Endothelial cell of umbilical vein (primary cell): ENCODE data around the gene RGS2. TPM values are rescaled to one million over a fixed set of nuclear protein-coding genes. Genes with fewer than 3 reads are reported as not detected.

Experiments used
- BruUV-seq: library from RNA; stranded (reverse); fragments of 400-500 nt; replicated peaks from 2 replicates; lab custom pipeline; 2021; lab: Mats Ljungman, UMichigan
- CTCF ChIA-PET: fragments of 300-600, 350-600 bp; sonication (Branson Sonifier 250); formaldehyde crosslinking; loops from one replicate; lab custom pipeline; 2021; ENCODE audit warnings: antibody characterized with exemption, inconsistent platforms; lab: Charles Lee
- POLR2A ChIA-PET: fragments of 300-600, 350-600 bp; sonication (Branson Sonifier 250); formaldehyde crosslinking; loops from one replicate; lab custom pipeline; 2021; ENCODE audit warnings: antibody characterized with exemption, inconsistent platforms; lab: Charles Lee
- DNase-seq: peaks from one replicate; pipeline ENCODE4 v3.0.0-alpha.2; 2011; ENCODE audit warnings: low read depth, low spot score
- FAIRE-seq: peaks from 2 replicates; lab custom pipeline; 2011; peaks lifted over from hg19 to GRCh38; lab: Jason Lieb, UNC
- H2AFZ ChIP-seq: 2 replicates; pipeline ENCODE4 v1.6.0; 2012; ENCODE audit warnings: low read depth, low read length, control low read depth, inconsistent platforms
- H3K27ac ChIP-seq: 2 replicates; pipeline ENCODE4 v1.5.1; 2011; ENCODE audit warnings: low read depth, mild to moderate bottlenecking, control low read depth, low read length, moderate library complexity; ENCODE audit not compliant: insufficient read depth
- H3K27me3 ChIP-seq, 2 experiments: 2 replicates each; pipeline versions ENCODE4 v1.6.0 to v1.6.1; 2011; ENCODE audit warnings: low read length in 2 of 2, mixed read lengths in 1 of 2; ENCODE audit not compliant: control insufficient read depth in 2 of 2, insufficient read depth in 2 of 2
- H3K36me3 ChIP-seq, 2 experiments: 2 replicates in 1 of 2; 3 replicates in 1 of 2; pipeline ENCODE4 v1.5.1; 2011; ENCODE audit warnings: low read length in 2 of 2, mild to moderate bottlenecking in 1 of 2, moderate library complexity in 1 of 2; ENCODE audit not compliant: control insufficient read depth in 2 of 2, insufficient read depth in 2 of 2; ENCODE audit errors: extremely low read depth in 1 of 2
- H3K4me1 ChIP-seq: 3 replicates; pipeline ENCODE4 v1.5.1; 2011; ENCODE audit warnings: mild to moderate bottlenecking, low read length; ENCODE audit not compliant: control insufficient read depth, insufficient read depth; ENCODE audit errors: extremely low read depth
- H3K4me2 ChIP-seq: 2 replicates; pipeline ENCODE4 v1.6.1; 2011; ENCODE audit warnings: low read length, control low read depth, mixed read lengths; ENCODE audit not compliant: insufficient read depth
- H3K4me3 ChIP-seq, 3 experiments: fragments of 200-600 bp in 1 of 3; sonication (generic), shearing (Covaris generic) in 1 of 3; replicated peaks in 1 of 3; 2 replicates each; pipeline ENCODE4 v1.5.1; 2011 to 2016; ENCODE audit warnings: control low read depth in 3 of 3, low read length in 3 of 3, mild to moderate bottlenecking in 2 of 3, inconsistent platforms in 1 of 3, low read depth in 1 of 3, moderate library complexity in 1 of 3; ENCODE audit not compliant: insufficient read depth in 1 of 3
- H3K79me2 ChIP-seq: 2 replicates; pipeline ENCODE4 v1.6.0; 2012; ENCODE audit warnings: low read length, inconsistent platforms; ENCODE audit not compliant: control insufficient read depth, insufficient read depth
- H3K9ac ChIP-seq: replicated peaks from 2 replicates; pipeline ENCODE3; 2011; ENCODE audit warnings: low read length, control low read depth; ENCODE audit not compliant: insufficient read depth; ENCODE audit errors: extremely low read depth
- H3K9me1 ChIP-seq: replicated peaks from 3 replicates; pipeline ENCODE4 v1.6.0; 2011; ENCODE audit warnings: mild to moderate bottlenecking, low read length; ENCODE audit not compliant: control insufficient read depth, insufficient read depth; ENCODE audit errors: extremely low read depth
- H3K9me3 ChIP-seq: replicated peaks from 2 replicates; pipeline ENCODE4 v1.5.1; 2012; ENCODE audit warnings: low read length, inconsistent platforms; ENCODE audit not compliant: control insufficient read depth, insufficient read depth
- H4K20me1 ChIP-seq: replicated peaks from 2 replicates; pipeline ENCODE3; 2011; ENCODE audit warnings: mild to moderate bottlenecking, low read length; ENCODE audit not compliant: control insufficient read depth, insufficient read depth; ENCODE audit errors: extremely low read depth
- EZH2 ChIP-seq: IDR thresholded peaks from 2 replicates; pipeline ENCODE4 v1.6.1; 2012; ENCODE audit warnings: borderline replicate concordance, low read depth, mild to moderate bottlenecking, moderate library complexity, low read length, inconsistent platforms; ENCODE audit not compliant: severe bottlenecking
- FOS ChIP-seq: IDR thresholded peaks from 2 replicates; pipeline ENCODE4 v1.6.1; 2011; ENCODE audit warnings: mild to moderate bottlenecking, low read length, moderate library complexity, borderline replicate concordance; ENCODE audit not compliant: insufficient read depth
- GATA2 ChIP-seq: IDR thresholded peaks from 2 replicates; pipeline ENCODE4 v1.7.0; 2011; ENCODE audit warnings: low read depth, mild to moderate bottlenecking, moderate library complexity, mixed read lengths, low read length; ENCODE audit not compliant: insufficient read length, insufficient read depth
- JUN ChIP-seq: IDR thresholded peaks from 2 replicates; pipeline ENCODE4 v1.6.1; 2011; ENCODE audit warnings: borderline replicate concordance, low read depth; ENCODE audit not compliant: insufficient read length, insufficient read depth
- MYC ChIP-seq: IDR thresholded peaks from one replicate; pipeline ENCODE4 v1.6.1; 2011; ENCODE audit warnings: mild to moderate bottlenecking, low read depth, low read length
- POLR2A ChIP-seq: IDR thresholded peaks from 2 replicates; pipeline ENCODE4 v1.6.1; 2012; ENCODE audit warnings: low read depth, mild to moderate bottlenecking, control low read depth, low read length
- POLR2AphosphoS5 ChIP-seq: IDR thresholded peaks from 2 replicates; pipeline ENCODE4 v1.6.1; 2012; ENCODE audit warnings: low read depth, mild to moderate bottlenecking, control low read depth, low read length, moderate library complexity; ENCODE audit not compliant: insufficient read depth
- dilution Hi-C: fragments of 300-500 bp; cut with MboI; formaldehyde crosslinking; loops from one replicate; pipeline ENCODE4 v1.15.0; 2019; ENCODE audit warnings: low sequenced_read_pairs; ENCODE audit not compliant: extremely low pct_ligation_motif_present
- intact Hi-C: fragments of 100-400 bp; cut with micrococcal nuclease; formaldehyde crosslinking; loops from one replicate; pipeline ENCODE4 v1.10.0; 2022
- polyA plus RNA-seq, 4 experiments: library from polyadenylated mRNA; depleted of rRNA in 3 of 4; stranded (reverse) in 3 of 4; unstranded in 1 of 4; fragments of >200 nt; gene quantifications; 2 replicates each; pipeline versions ENCODE4 v1.2.1 to v1.2.3, GENCODE V29; 2011 to 2012; ENCODE audit warnings: missing spikeins in 1 of 4
- total RNA-seq: library from RNA; stranded (reverse); gene quantifications from 2 replicates; pipeline ENCODE4 v1.2.3, GENCODE V29; 2021
- TF ChIP-seq, protein P1 (sequence below), 2 donors: IDR thresholded peaks; 1 replicate in 1 of 2; 2 replicates in 1 of 2; pipeline ENCODE4 v1.5.1; 2011; ENCODE audit warnings: low read length in 2 of 2, mild to moderate bottlenecking in 2 of 2, moderate library complexity in 2 of 2, control low read depth in 1 of 2, inconsistent platforms in 1 of 2, low read depth in 1 of 2; ENCODE audit not compliant: insufficient read depth in 1 of 2; ENCODE audit errors: extremely low read depth in 1 of 2

The RGS2 gene
- total and polyA plus RNA-seq, 2 donors (not counting 3 experiments of a cell fraction or from before 2014, with no cell fraction given): 6.1 to 9.1 TPM

DNA sequence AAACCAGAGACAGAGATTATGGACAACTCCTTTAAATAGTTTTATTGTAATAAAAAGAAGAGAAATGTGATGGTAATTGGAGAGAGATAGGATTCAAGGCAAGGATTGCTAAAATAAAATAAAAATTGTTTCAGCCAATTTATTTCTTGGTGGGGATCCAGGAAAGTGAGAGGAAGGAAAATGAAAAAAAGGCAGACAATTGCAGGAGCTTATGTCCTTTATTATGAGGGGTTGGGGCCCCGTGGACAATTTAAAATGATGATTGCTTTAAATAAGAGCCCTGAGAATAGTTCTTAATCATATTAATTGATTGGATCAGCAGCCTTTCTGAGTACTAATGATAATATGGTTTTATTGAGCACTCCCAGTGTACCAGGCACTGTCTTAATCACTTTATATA, 40.2 kb downstream of the RGS2 start:
- POLR2A ChIA-PET: no interaction called here

DNA sequence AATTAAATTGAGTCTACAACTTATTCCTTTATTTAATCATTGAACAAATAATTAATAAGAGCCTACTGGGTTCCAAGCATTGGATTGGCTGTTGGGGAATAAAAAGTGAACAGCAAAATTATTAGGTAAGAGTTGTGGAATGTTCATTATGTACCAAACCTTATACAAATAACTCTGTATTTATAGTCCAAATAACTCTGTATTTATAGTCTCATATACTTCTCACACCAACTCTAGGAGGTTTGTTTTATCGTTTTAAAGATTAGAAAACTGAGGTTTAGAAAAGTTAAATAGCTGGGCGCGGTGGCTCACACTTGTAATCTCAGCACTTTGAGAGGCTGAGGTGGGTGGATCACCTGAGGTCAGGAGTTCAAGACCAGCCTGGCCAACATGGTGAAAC, 40.6 kb downstream of the RGS2 start:
- H3K4me3 ChIP-seq: no peak overlapping the region
- no peak for FAIRE-seq
- H3K9ac ChIP-seq: no peak overlapping the region
- H3K27ac ChIP-seq: no peak overlapping the region
- H4K20me1 ChIP-seq: no peaks in the 10 kb centered on the region
- intact Hi-C loops: no loop called here
- CTCF ChIA-PET: interaction anchor here (1.0 to 2.1 kb wide), 3 partner anchors 13 to 170 kb away, joined by 4 to 6 read pairs (median 4); no protein-coding TSS in a partner anchor
- no peaks in the 10 kb centered on the region for H3K4me1 ChIP-seq
- no peaks in the 10 kb centered on the region for H3K79me2 ChIP-seq
- no peaks in the 10 kb centered on the region for H3K27me3 ChIP-seq
- dilution Hi-C loops: no loop called here
- no peaks in the 10 kb centered on the region for H3K9me3 ChIP-seq
- no peak overlapping the region for H2AFZ ChIP-seq
- H3K4me2 ChIP-seq: no peak overlapping the region
- POLR2A ChIA-PET: no interaction called here
- BruUV-seq: no TSS peak
- H3K9me1 ChIP-seq: no peaks in the 10 kb centered on the region
- no peak for DNase-seq
- H3K36me3 ChIP-seq: no peaks in the 10 kb centered on the region
- no peak for TF ChIP-seq JUN
- TF ChIP-seq GATA2: no peak
- no peak for TF ChIP-seq POLR2AphosphoS5
- TF ChIP-seq POLR2A: no peak

More for the DNA sequence above, 40.2 kb downstream of the RGS2 start:
- CTCF ChIA-PET: interaction anchor here (0.7 to 2.1 kb wide), 4 partner anchors 13 to 171 kb away, joined by 3 to 6 read pairs (median 4); no protein-coding TSS in a partner anchor
- no peaks in the 10 kb centered on the region for H3K9me3 ChIP-seq
- FAIRE-seq (no peak), DNase-seq (peak; percentile 24)
- H4K20me1 ChIP-seq: no peaks in the 10 kb centered on the region
- H3K27ac ChIP-seq: no peak overlapping the region
- no peak overlapping the region for H3K9ac ChIP-seq
- no TSS peak for BruUV-seq
- H3K27me3 ChIP-seq: no peaks in the 10 kb centered on the region
- no peak overlapping the region for H3K4me3 ChIP-seq
- H3K4me1 ChIP-seq: no peaks in the 10 kb centered on the region
- H3K4me2 ChIP-seq: no peak overlapping the region
- no peaks in the 10 kb centered on the region for H3K9me1 ChIP-seq
- dilution Hi-C loops (no loop called here), intact Hi-C loops (no loop called here)
- H2AFZ ChIP-seq: no peak overlapping the region
- no peaks in the 10 kb centered on the region for H3K79me2 ChIP-seq
- H3K36me3 ChIP-seq: no peaks in the 10 kb centered on the region
- TF ChIP-seq EZH2 (no peak), MYC (no peak), FOS (no peak), GATA2 (no peak), JUN (no peak), POLR2A (no peak)
- TF ChIP-seq, protein P1, sequence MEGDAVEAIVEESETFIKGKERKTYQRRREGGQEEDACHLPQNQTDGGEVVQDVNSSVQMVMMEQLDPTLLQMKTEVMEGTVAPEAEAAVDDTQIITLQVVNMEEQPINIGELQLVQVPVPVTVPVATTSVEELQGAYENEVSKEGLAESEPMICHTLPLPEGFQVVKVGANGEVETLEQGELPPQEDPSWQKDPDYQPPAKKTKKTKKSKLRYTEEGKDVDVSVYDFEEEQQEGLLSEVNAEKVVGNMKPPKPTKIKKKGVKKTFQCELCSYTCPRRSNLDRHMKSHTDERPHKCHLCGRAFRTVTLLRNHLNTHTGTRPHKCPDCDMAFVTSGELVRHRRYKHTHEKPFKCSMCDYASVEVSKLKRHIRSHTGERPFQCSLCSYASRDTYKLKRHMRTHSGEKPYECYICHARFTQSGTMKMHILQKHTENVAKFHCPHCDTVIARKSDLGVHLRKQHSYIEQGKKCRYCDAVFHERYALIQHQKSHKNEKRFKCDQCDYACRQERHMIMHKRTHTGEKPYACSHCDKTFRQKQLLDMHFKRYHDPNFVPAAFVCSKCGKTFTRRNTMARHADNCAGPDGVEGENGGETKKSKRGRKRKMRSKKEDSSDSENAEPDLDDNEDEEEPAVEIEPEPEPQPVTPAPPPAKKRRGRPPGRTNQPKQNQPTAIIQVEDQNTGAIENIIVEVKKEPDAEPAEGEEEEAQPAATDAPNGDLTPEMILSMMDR (IDR thresholded peaks at IDR 0.05; ENCODE audit: extremely low read depth in 1 of 2, insufficient read depth in 1 of 2, low read depth in 1 of 2, low read length in 2 of 2): no peak
